ENCODE results near the gene GRWD1.

Gene GRWD1

GRCh38 chr19:48401287-48401686 is 44.5 kb upstream of the GRWD1 start:
- Histone ChIP-seq H3K9ac (ENCODE audit: insufficient read length) (no peak overlapping the region), H3K27ac (no peak overlapping the region), H3K9me3 (ENCODE audit: low read depth, low read length) (no peaks in the 10 kb centered on the region), H3K36me3 (ENCODE audit: insufficient read depth, low read length) (no peaks in the 10 kb centered on the region), H3K4me3 (no peak overlapping the region)
- TF ChIP-seq FOXP2 (optimal IDR thresholded peaks at IDR 0.05; ENCODE audit: control extremely low read depth, extremely low read length, insufficient read depth) (no peak), EZH2 (IDR thresholded peaks at IDR 0.05) (no peak), POLR2AphosphoS5 (IDR thresholded peaks at IDR 0.05; ENCODE audit: borderline replicate concordance, low read depth, low read length) (no peak)
- DNase-seq (ENCODE audit: low read depth, low spot score) = no peak

DNA sequence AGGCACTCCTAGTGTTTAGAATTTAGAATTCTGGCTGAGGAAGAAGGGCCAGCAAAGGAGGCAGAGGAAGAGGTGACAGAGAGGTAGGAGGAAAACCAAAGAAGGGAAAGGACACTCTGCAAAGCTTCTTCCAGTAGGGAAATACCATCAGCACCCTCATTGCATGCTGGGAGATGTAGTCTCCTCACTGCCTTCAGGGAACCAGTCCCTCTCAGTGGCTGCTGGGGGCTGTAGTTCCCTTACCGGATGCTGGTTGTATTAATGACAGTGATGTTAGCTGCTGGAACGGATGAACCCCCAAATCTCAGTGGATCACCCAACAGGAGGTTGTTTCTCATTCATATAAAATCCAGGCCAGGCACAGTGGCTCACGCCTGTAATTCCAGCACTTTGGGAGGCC is 42.2 kb upstream of the GRWD1 start:
- H3K9me3 ChIP-seq (ENCODE audit: low read depth, low read length) = no peaks in the 10 kb centered on the region
- no peaks in the 10 kb centered on the region for H3K36me3 ChIP-seq (ENCODE audit: insufficient read depth, low read length)
- H3K9ac ChIP-seq (ENCODE audit: insufficient read length) = no peak overlapping the region
- H3K27ac ChIP-seq = no peak overlapping the region
- H3K4me3 ChIP-seq = no peak overlapping the region
- DNase-seq (ENCODE audit: low read depth, low spot score) = no peak
- TF ChIP-seq POLR2AphosphoS5 (IDR thresholded peaks at IDR 0.05; ENCODE audit: borderline replicate concordance, low read depth, low read length) = no peak
- TF ChIP-seq EZH2 (IDR thresholded peaks at IDR 0.05) = no peak
- no peak for TF ChIP-seq FOXP2 (optimal IDR thresholded peaks at IDR 0.05; ENCODE audit: control extremely low read depth, extremely low read length, insufficient read depth)

GRCh38 chr19:48405010-48405659 is 40.6 kb upstream of the GRWD1 start:
- Histone ChIP-seq H3K9me3 (ENCODE audit: low read depth, low read length) (no peaks in the 10 kb centered on the region), H3K36me3 (ENCODE audit: insufficient read depth, low read length) (no peaks in the 10 kb centered on the region), H3K9ac (ENCODE audit: insufficient read length) (no peak overlapping the region), H3K27ac (no peak overlapping the region), H3K4me3 (no peak overlapping the region)
- TF ChIP-seq EZH2 (IDR thresholded peaks at IDR 0.05) (no peak), POLR2AphosphoS5 (IDR thresholded peaks at IDR 0.05; ENCODE audit: borderline replicate concordance, low read depth, low read length) (no peak), FOXP2 (optimal IDR thresholded peaks at IDR 0.05; ENCODE audit: control extremely low read depth, extremely low read length, insufficient read depth) (no peak)
- DNase-seq (ENCODE audit: low read depth, low spot score) = no peak

DNA sequence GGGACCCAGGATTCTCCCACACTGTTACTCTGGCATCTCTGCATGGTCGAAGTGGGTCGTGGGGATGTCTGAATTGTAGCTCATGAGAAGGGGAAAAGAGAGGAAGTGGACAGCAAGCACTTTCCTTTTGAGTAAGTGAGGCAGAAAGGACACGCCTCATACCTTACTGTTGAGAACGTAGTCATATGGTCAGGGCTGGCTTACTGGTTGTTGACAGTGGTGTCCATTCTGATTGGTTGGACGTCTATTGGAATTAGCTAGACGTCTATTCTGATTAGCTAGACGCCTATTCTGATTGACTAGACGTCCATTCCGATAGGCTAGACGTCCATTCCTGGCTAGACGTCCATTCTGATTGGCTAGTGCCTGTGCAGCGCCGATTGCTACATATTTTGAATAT is 39.9 kb upstream of the GRWD1 start:
- H3K9ac ChIP-seq (ENCODE audit: insufficient read length) = no peak overlapping the region
- TF ChIP-seq EZH2 (IDR thresholded peaks at IDR 0.05) = no peak
- no peak for TF ChIP-seq FOXP2 (optimal IDR thresholded peaks at IDR 0.05; ENCODE audit: control extremely low read depth, extremely low read length, insufficient read depth)
- TF ChIP-seq POLR2AphosphoS5 (IDR thresholded peaks at IDR 0.05; ENCODE audit: borderline replicate concordance, low read depth, low read length) = no peak
- H3K27ac ChIP-seq = no peak overlapping the region
- no peaks in the 10 kb centered on the region for H3K9me3 ChIP-seq (ENCODE audit: low read depth, low read length)
- no peaks in the 10 kb centered on the region for H3K36me3 ChIP-seq (ENCODE audit: insufficient read depth, low read length)
- H3K4me3 ChIP-seq = no peak overlapping the region
- no peak for DNase-seq (ENCODE audit: low read depth, low spot score)

DNA sequence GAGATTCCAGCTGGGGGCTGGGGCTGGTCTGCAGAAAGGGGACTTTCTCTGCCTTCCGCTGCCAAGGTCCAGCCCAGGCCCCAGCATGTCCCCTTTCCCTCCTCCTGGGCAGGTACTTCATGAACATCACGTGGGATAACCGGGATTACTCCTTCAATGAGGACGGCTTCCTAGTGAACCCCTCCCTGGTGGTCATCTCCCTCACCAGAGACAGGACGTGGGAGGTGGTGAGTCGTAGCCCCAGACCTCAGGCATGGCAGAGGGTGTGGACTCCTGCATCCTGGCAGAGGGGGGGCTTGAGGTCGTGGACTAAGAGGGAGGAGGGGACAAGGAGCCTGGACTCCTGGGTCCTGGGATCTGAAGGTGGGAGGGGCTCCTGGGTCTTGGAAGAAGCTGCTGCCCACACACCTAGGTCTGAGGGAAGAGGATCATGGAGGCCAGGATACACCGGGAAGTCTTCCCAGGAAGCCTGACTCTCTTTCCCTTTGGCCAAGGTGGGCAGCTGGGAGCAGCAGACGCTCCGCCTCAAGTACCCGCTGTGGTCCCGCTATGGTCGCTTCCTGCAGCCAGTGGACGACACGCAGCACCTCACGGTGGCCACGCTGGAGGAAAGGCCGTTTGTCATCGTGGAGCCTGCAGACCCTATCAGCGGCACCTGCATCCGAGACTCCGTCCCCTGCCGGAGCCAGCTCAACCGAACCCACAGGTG is 31.8 kb upstream of the GRWD1 start:
- TF ChIP-seq FOXP2 (optimal IDR thresholded peaks at IDR 0.05; ENCODE audit: control extremely low read depth, extremely low read length, insufficient read depth) = no peak
- H3K9me3 ChIP-seq (ENCODE audit: low read depth, low read length) = no peaks in the 10 kb centered on the region
- H3K27ac ChIP-seq = no peak overlapping the region
- no peak for DNase-seq (ENCODE audit: low read depth, low spot score)
- no peak overlapping the region for H3K9ac ChIP-seq (ENCODE audit: insufficient read length)
- H3K36me3 ChIP-seq (ENCODE audit: insufficient read depth, low read length) = no peaks in the 10 kb centered on the region
- no peak overlapping the region for H3K4me3 ChIP-seq

- H3K4me3 ChIP-seq = no peak overlapping the region
- no peak overlapping the region for H3K9ac ChIP-seq (ENCODE audit: insufficient read length)
- TF ChIP-seq EZH2 (IDR thresholded peaks at IDR 0.05) (no peak), FOXP2 (optimal IDR thresholded peaks at IDR 0.05; ENCODE audit: control extremely low read depth, extremely low read length, insufficient read depth) (no peak), POLR2AphosphoS5 (IDR thresholded peaks at IDR 0.05; ENCODE audit: borderline replicate concordance, low read depth, low read length) (no peak)
- no peaks in the 10 kb centered on the region for H3K9me3 ChIP-seq (ENCODE audit: low read depth, low read length)
- no peaks in the 10 kb centered on the region for H3K36me3 ChIP-seq (ENCODE audit: insufficient read depth, low read length)
- no peak overlapping the region for H3K27ac ChIP-seq
- DNase-seq (ENCODE audit: low read depth, low spot score) = no peak
Observed at GRCh38 chr19:48415395-48415794, 30.4 kb upstream of the GRWD1 start.

GRCh38 chr19:48415806-48416221 is 30.0 kb upstream of the GRWD1 start:
- Histone ChIP-seq H3K9me3 (ENCODE audit: low read depth, low read length) (no peaks in the 10 kb centered on the region), H3K27ac (no peak overlapping the region), H3K9ac (ENCODE audit: insufficient read length) (no peak overlapping the region), H3K36me3 (ENCODE audit: insufficient read depth, low read length) (no peaks in the 10 kb centered on the region), H3K4me3 (no peak overlapping the region)
- DNase-seq (ENCODE audit: low read depth, low spot score) = no peak
- TF ChIP-seq POLR2AphosphoS5 (IDR thresholded peaks at IDR 0.05; ENCODE audit: borderline replicate concordance, low read depth, low read length) (no peak), FOXP2 (optimal IDR thresholded peaks at IDR 0.05; ENCODE audit: control extremely low read depth, extremely low read length, insufficient read depth) (no peak), EZH2 (IDR thresholded peaks at IDR 0.05) (no peak)

DNA sequence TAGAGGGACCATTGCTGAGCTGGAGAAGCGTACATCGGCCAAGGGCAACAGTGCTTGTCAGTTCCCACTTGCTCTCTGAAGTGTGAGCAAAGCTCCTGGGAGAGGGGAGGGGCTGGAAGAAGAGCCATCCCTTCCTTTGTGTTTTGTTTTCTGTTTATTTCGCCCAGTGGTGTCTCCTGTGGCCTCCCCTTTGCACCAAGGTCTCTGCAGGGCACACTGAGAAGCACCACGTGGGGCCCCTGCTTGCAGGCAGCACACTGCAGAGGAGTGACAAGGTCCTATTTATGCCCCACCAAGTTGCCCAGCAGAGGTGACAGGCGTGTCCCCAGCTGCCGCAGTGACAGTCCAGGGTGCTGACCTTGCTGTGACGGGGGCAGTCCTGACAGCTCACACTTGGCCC is 28.4 kb upstream of the GRWD1 start:
- no peak overlapping the region for H3K9ac ChIP-seq (ENCODE audit: insufficient read length)
- H3K4me3 ChIP-seq = no peak overlapping the region
- no peak for DNase-seq (ENCODE audit: low read depth, low spot score)
- H3K9me3 ChIP-seq (ENCODE audit: low read depth, low read length) = no peaks in the 10 kb centered on the region
- TF ChIP-seq EZH2 (IDR thresholded peaks at IDR 0.05) (no peak), POLR2AphosphoS5 (IDR thresholded peaks at IDR 0.05; ENCODE audit: borderline replicate concordance, low read depth, low read length) (no peak), FOXP2 (optimal IDR thresholded peaks at IDR 0.05; ENCODE audit: control extremely low read depth, extremely low read length, insufficient read depth) (no peak)
- no peaks in the 10 kb centered on the region for H3K36me3 ChIP-seq (ENCODE audit: insufficient read depth, low read length)
- H3K27ac ChIP-seq = no peak overlapping the region

Measured in SK-N-MC (cell line).